ENCODE results near the gene LIG1. TPM values are rescaled to one million over a fixed set of nuclear protein-coding genes. Genes with fewer than 3 reads are reported as not detected.
A peak's percentile ranks its signal among the peaks of the same experiment; 100 is the strongest.

LIG1 gene
- total and polyA plus RNA-seq, 2 donors (not counting 3 experiments of a cell fraction or from before 2014, with no cell fraction given): 64.0 to 94.7 TPM

GRCh38 chr19:48110350-48110966 lies 59.7 kb downstream of the LIG1 start, which contains the start of gene PLA2G4C:
TSS of gene PLA2G4C (minus strand) at chr19:48110817. CDS start at chr19:48106529, 4,288 bp downstream.
- dilution Hi-C loops (cut with MboI; ENCODE audit: extremely low pct_ligation_motif_present, low sequenced_read_pairs) (no loop called here), intact Hi-C loops (cut with micrococcal nuclease) (loop anchor here (1.0 kb wide), 1 partner anchor 12 kb away; no protein-coding TSS in a partner anchor)
- TF ChIP-seq EZH2 (IDR thresholded peaks at IDR 0.05; ENCODE audit: borderline replicate concordance, low read depth, low read length, severe bottlenecking): no peak
- no peak for TF ChIP-seq GATA2 (IDR thresholded peaks at IDR 0.05; ENCODE audit: insufficient read depth, insufficient read length, low read depth, low read length)
- TF ChIP-seq JUN (IDR thresholded peaks at IDR 0.05; ENCODE audit: borderline replicate concordance, insufficient read depth, insufficient read length, low read depth): peak; percentile 48
- peak; percentile 60 for TF ChIP-seq POLR2A (IDR thresholded peaks at IDR 0.05; ENCODE audit: low read depth, low read length)
- peak; percentile 94 for TF ChIP-seq MAX (IDR thresholded peaks at IDR 0.05; ENCODE audit: insufficient read depth, insufficient read length)
- no peak for TF ChIP-seq MYC (IDR thresholded peaks at IDR 0.05; ENCODE audit: low read depth, low read length)
- peak; percentile 66 for TF ChIP-seq POLR2AphosphoS5 (IDR thresholded peaks at IDR 0.05; ENCODE audit: insufficient read depth, low read depth, low read length)
- TF ChIP-seq FOS (IDR thresholded peaks at IDR 0.05; ENCODE audit: borderline replicate concordance, insufficient read depth, low read length): peak; percentile 15
- TF ChIP-seq CTCF (IDR thresholded peaks at IDR 0.05; ENCODE audit: extremely low read depth in 1 of 2, insufficient read depth in 1 of 2, low read depth in 1 of 2, low read length in 2 of 2): no peak
- Histone ChIP-seq H2AFZ (ENCODE audit: low read depth, low read length) (peak within 1 kb of the TSS; percentile 72), H3K27ac (ENCODE audit: insufficient read depth, low read depth, low read length) (peak within 1 kb of the TSS; percentile 96), H3K4me1 (ENCODE audit: control insufficient read depth, extremely low read depth, insufficient read depth, low read length) (peaks cover 32% of the 10 kb centered on the region), H3K79me2 (ENCODE audit: control insufficient read depth, insufficient read depth, low read length) (no peaks in the 10 kb centered on the region), H3K36me3 (ENCODE audit: control insufficient read depth in 2 of 2, extremely low read depth in 1 of 2, insufficient read depth in 2 of 2, low read length in 2 of 2) (peaks cover 0 to under 1% of the 10 kb centered on the region in 2 experiments), H3K9me3 (replicated peaks; ENCODE audit: control insufficient read depth, insufficient read depth, low read length) (no peaks in the 10 kb centered on the region), H4K20me1 (replicated peaks; ENCODE audit: control insufficient read depth, extremely low read depth, insufficient read depth, low read length) (no peaks in the 10 kb centered on the region), H3K4me3 (replicated peaks in 1 of 3; ENCODE audit: insufficient read depth in 1 of 3, low read depth in 1 of 3, low read length in 3 of 3) (peak within 1 kb of the TSS in 2 of 3 experiments; percentile 25 to 71), H3K4me2 (ENCODE audit: insufficient read depth, low read length) (peak within 1 kb of the TSS; percentile 50), H3K27me3 (ENCODE audit: control insufficient read depth in 2 of 2, insufficient read depth in 2 of 2, low read length in 2 of 2) (no peaks in the 10 kb centered on the region), H3K9ac (replicated peaks; ENCODE audit: extremely low read depth, insufficient read depth, low read length) (peak within 1 kb of the TSS; percentile 98), H3K9me1 (replicated peaks; ENCODE audit: control insufficient read depth, extremely low read depth, insufficient read depth, low read length) (no peaks in the 10 kb centered on the region)
- ChIA-PET CTCF (interaction anchor here (0.7 to 12.8 kb wide), 6 partner anchors 9 to 224 kb away, joined by 3 to 229 read pairs (median 3); no protein-coding TSS in a partner anchor), POLR2A (interaction anchor here (1.0 to 1.8 kb wide), 7 partner anchors 12 to 253 kb away, joined by 3 to 17 read pairs (median 7); partner anchors contain the start of gene TMEM143)
- TSS peak; percentile 81 for BruUV-seq (replicated peaks)
- peak; percentile 94 for DNase-seq (ENCODE audit: low read depth, low spot score)
- FAIRE-seq: peak; percentile 92

All from endothelial cell of umbilical vein (primary cell).